SIG-M5 treated with dmso at 0.1 percent for 504 hours (cell line): ENCODE measurements around the gene CIAO3.

Experiments
- DNase-seq: peaks from one replicate; lab custom pipeline; 2025; ENCODE audit not compliant: unreplicated experiment; lab: John Stamatoyannopoulos, UW

Gene CIAO3

DNA sequence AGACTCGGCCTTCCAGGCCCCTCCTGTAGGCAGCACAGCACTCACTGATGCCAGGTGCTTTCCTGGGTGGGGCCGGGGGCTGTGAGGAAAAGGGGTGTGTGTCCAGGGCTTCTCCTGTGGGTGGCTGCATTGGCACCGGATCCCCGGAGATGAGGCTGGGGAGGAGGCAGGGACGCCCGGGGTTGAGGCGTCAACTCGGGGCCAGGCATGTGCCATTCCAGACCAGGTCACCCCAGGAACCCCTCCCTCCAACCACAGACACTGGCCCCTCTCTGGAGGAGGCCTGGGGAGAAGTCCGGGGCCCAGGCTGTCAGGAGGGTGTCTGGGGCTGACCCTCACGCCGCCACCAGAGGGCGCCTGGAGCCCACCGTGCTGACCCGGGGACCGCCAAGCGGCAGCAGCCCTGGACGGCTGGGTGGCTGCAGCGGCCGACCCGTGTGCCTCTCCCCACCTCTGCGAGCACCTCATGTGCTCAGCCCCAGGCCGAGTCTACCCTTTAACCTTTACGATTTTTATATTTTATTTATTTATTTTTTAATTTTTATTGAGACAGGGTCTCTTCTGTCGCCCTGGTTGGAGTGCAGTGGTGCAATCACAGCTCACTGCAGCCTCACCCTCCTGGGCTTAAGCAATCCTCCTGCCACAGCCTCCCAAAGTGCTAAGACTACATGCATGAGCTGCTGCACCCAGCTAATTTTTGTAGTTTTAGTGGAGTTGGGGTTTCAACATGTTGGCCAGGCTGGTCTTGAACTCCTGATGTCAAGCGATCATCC is 29.1 kb downstream of the CIAO3 start:
- peak; percentile 39 for DNase-seq

DNA sequence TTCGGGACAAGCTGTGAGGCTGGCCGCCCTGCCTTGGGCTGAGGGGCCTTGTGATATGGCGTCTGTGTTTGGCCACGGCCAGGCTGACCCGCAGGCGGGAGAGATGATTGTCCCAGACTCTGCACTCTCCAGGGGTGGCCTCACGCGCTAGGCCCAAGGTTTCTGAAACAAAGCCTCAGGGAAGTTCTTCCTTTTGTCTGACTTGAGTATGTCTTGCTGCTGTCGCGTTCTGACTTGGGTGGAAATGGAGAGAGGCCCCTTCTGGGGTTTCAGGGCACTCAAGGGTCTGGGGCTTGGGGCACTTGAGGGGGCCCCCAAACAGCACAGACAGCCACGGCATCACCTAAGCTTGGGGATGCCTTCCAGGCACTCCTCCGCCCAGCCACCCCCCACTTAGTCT is 29.7 kb downstream of the CIAO3 start:
- no peak for DNase-seq

GRCh38 chr16:710500-711075 is 30.2 kb downstream of the CIAO3 start:
- no peak for DNase-seq

- DNase-seq, result peak; percentile 17
Observed at GRCh38 chr16:709566-710499, 31.0 kb downstream of the CIAO3 start.

- no peak for DNase-seq
Observed at GRCh38 chr16:708959-709358, 31.8 kb downstream of the CIAO3 start.

GRCh38 chr16:708019-708418 is 32.8 kb downstream of the CIAO3 start:
- DNase-seq, result no peak

GRCh38 chr16:707062-707538 is 33.7 kb downstream of the CIAO3 start:
- no peak for DNase-seq

DNA sequence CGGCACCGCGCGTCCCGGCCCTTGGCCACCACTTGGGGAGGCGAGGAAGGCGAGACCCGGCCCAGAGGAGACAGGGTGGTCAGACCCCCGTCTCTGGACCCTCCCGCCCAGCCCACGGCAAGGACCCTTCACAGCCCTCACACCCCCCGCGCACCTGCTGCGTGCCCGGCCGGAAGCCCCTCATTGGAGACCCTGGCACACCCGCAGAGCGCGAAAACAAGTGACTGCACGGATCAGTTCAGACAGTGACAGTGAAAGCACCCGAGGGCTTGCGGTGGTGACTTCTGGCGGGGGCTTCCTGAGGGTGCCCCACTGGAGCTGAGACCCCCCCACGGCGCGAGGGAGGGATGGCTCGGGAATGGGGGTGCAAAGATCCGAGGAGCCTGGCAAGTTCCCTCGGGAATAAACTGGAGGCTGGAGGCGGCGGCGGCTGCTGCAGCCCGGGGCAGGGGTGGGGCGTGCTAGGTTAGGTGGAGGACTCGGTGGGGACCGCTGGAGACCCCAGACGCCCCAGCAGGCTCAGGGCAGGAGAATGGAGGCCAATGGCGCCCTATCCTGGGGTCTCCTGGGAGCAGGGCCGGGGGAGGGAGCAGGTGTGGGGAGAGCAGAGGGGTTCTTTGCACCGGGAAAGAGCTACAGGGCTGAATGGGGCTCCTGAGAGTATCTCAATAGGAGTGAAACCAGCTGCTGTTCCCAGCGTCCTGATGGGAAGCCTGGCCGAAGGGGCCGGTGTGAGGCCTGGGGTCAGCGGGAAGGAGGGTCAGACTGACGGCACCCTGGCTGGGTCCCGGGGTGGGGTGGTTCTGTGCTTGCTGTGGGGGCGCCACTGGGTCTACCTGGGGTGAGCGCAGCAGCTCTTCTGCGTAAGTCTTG is 34.4 kb downstream of the CIAO3 start:
- DNase-seq, result peak; percentile 14

GRCh38 chr16:705431-706188 is 35.2 kb downstream of the CIAO3 start, which contains the start of gene FBXL16:
Gene FBXL16 (minus strand): TSS chr16:705801. CDS start chr16:697405, 8,396 bp downstream.
- no peak for DNase-seq

DNA sequence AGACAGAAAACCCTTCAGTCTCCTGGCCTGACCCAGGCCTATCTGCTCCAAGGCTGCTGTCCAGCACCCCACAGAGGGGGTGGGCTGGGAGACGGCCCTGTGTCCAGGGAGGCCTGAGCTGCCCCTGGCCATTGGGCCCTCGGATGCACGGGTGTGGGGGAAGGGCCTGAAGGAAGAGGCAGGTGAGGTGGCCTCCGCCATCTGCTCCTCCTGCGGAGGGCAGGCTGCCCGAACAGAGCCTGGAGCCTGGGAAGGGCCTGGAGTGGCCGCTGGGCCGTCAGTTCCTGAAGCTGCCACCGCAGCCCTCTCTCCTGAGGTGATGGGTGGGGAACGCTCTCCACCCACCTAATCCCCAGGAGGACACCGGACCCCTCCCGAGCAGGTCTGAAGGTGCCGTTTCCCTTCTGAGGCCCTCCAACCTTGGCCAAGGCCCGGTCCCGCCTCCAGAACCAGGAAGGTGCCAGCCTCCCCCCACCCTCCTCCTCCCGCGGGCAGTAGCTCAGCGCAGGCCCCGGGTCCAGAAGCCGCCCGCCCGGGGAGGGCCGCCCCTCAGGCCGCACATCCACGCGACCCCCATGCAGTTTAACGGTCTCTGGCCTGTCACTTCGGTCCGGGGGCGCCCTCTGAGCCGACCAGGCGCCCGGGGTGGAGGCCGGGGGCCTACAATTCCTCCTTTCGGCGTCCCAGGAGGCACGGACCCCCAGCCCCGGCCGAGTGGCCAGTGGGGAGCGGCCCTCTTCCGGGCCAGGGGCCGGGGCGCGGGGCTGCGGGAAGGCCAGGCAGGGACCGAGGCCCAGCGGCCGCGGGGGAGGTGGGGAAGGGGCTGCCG is 36.0 kb downstream of the CIAO3 start:
- DNase-seq, result no peak

DNA sequence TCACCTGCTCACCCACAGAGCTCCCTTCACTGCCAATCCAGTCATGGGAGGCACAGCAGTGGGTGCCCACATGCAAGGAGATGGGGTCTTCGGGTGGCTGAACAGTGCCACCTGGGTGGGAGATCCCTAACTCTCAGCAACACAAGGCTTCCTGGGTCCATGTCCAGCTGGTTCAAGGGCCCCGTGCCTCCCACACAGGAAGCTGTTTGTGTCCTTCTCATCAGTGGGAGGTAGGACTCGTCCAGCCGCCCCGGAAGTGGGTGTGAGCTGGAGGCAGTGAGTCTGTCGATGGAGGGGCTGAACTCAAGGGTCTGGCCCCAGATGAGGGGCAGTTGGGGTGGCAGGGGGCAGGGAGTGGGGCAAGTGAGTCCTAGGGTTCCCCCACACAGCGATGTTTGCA is 36.8 kb downstream of the CIAO3 start:
- DNase-seq, result no peak

DNA sequence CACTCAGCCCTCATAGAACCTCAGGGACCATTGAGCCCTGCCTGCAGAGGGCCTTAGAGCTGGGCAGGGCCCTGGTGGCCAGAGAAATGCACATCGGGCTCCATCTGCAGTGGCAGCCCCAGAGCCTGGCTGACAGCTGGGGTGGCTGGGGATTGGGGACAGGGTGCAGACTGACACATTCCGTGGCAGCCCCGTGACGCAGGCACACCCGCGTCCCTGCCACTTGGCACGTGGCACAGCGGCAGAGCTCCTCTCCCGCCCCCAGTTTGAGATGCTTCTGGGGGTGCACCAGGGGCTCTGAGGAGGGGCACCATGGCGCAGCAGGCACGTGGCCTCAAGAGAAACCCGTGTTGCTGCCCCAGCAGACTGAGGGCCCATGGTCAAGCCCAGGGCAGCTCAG is 37.4 kb downstream of the CIAO3 start:
- no peak for DNase-seq

DNA sequence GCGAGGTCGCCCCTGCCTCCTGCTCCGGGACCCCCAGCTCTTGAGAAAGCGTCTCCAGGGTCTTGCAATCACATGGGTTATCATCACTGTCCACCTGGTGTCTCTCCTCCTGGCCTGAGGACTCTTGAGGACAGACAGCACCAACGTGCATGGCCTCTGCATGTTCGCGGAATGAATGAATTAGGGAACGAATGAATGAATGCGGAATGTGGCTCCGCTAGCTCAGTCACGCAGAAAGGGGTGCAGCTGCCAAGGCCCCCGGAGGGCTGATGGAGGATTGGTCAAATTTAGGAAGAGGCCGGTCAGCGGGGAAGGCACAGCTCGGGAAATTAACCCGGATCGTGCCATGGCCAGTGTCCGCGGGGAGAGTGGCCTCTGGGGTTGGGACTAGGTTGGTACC is 38.5 kb downstream of the CIAO3 start:
- no peak for DNase-seq

DNA sequence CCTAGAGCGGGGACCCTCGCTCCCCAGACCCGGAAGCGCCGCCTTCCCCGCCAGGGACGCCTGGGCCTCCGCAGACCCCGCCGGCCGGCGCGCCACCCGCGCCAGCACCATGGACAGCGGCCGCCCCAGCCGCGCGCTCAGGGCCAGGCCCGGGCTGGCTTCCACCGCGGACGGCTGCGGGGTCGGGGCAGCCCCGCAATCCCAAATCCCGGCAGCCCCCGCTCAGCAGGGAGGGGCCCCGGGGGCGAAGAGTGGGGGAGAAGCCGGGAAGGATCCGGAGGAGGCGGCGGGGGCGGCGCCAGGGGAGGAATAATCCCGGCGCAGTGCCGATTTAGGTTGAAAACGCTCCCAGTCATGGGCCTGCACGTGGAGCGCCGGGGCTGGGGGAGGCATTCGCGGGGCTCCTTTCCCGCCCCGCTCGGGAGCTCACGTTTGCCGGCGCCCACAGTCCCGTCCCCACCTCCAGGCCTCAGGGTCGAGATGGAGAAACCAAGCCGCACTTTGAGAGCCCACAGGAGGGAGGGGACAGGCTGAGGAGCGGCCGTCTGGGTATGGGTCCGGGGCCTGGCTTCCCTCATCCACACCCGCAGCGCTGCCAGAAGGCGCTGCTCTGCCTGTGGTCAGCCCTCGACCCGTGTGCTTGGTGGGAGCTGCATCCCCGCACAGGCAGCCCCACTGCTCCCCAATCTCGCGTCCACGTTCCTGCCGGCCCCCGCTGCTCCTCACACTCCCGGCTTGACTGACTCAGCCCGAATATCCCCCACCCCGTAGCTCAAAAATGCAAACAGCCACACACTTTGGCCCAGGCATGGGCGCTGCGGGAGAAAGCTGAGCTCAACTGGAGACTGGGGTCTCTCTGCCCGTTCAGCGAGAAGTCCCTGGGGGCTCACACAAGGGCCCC is 39.9 kb downstream of the CIAO3 start:
- DNase-seq, result no peak

DNA sequence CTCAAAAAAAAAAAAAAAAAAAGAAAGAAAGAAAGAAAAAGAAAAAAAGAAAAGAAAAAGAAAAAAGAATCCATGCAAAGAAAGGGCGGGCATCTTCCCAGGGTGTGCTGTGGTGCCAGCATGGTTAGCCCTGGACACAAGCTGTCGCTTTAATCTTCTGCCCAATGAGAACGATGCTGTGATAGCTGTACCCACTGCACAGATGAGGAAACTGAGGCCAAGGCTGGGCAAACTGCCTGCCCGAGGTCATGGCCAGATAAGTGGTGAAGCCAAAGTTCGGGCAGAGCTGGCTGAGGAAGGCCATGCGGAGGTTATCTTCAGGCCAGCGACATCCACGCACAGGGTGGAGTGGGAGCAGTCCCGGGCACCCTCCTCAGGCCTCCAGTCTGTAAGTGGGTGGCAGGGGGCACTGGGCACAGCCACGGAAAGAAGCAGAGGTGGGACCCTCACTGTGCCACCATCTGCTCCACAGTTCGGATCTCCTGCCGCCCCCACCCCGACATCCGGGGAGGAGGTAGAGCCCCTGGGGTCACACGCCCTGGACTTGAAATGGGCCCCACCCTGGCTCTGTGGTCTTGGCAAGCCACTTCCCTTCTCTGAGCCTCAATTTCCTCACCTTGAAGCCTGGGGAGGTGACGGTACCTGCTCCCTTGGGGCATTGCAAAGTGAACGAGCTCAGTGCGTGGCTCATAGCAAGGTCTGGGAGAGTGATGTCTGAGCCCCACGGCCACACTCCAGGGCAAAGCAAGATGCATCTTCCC is 41.7 kb downstream of the CIAO3 start:
- DNase-seq, result no peak

GRCh38 chr16:695355-696089 is 45.3 kb downstream of the CIAO3 start:
- DNase-seq, result peak; percentile 55
